ENCODE results near the gene KDM4B. TPM values are rescaled to one million over a fixed set of nuclear protein-coding genes. Genes with fewer than 3 reads are reported as not detected.

KDM4B gene
- total RNA-seq, 1 experiment from 2014 or later = 35.9 TPM

DNA sequence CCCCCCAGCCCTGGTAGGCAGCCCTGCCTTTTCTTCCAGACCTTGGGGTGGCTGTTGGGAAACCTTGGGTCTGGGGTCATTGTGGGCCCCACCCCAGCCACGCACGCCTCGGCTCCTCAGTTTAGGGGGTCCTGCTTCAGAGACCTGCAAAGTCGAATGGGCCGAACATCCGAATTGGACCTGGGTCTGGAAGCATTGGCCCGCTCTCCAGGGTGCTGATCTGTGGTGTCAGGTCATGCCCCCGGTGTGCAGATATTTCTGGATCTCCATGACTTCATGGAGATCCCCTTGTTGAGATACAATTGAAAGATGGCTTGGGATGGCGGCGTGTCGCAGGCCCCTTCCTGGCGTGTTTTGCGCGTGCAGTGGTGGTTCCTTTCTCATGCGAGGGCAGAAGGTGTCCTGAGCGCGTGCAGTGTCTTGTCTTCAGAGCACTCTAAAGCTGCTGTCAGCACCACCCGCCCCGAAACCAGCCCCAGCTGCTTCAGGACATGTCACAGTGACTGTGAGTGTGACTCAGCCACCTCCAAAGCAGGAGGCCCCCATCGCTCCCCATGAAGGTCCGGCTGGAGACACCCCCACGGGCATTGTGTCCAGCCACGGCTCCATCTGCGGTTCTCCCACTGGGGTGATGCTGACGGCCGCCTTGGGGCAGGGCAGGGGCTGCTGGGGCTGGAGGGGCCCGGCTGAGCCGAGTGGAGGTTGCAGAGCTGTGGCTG is 112.7 kb downstream of the KDM4B start:
- Histone ChIP-seq H3K9ac (ENCODE audit: low read length) (no peak overlapping the region), H3K9me3 (ENCODE audit: control insufficient read depth in 1 of 2, insufficient read depth in 1 of 2, low read depth in 1 of 2, low read length in 2 of 2) (no peaks in the 10 kb centered on the region), H4K20me1 (ENCODE audit: insufficient read depth) (no peaks in the 10 kb centered on the region), H3K27ac (ENCODE audit: low read depth, low read length) (no peak overlapping the region), H3K79me2 (ENCODE audit: insufficient read depth, low read length) (no peaks in the 10 kb centered on the region), H3K4me3 (replicated peaks in 1 of 2; ENCODE audit: low read depth in 1 of 2, low read length in 2 of 2) (no peak overlapping the region), H3K4me1 (ENCODE audit: control insufficient read depth in 1 of 2, insufficient read depth in 2 of 2, low read length in 2 of 2) (no peaks in the 10 kb centered on the region), H3K9me2 (ENCODE audit: insufficient read depth) (no peaks in the 10 kb centered on the region), H2AFZ (ENCODE audit: low read depth, low read length, poor library complexity, severe bottlenecking) (no peak overlapping the region), H3K4me2 (ENCODE audit: low read length) (no peak overlapping the region), H3K36me3 (ENCODE audit: control insufficient read depth in 1 of 2, insufficient read depth in 2 of 2, low read length in 2 of 2) (peaks cover 0 to 7% of the 10 kb centered on the region in 2 experiments; a peak in 2 of 4 replicates), H3K27me3 (ENCODE audit: insufficient read depth, low read length) (no peaks in the 10 kb centered on the region)
- CTCF ChIA-PET = no interaction called here
- no TSS peak for BruUV-seq (replicated peaks)
- ATAC-seq (no peak), DNase-seq (ENCODE audit: low read depth, low spot score) (no peak)
- RAD21 ChIA-PET (ENCODE audit: low non-redundant PET in 1 of 2, low total read pairs in 2 of 2, uncharacterized antibody in 2 of 2, unreplicated experiment in 2 of 2) = no interaction called here
- TF ChIP-seq ZBTB33 (IDR thresholded peaks at IDR 0.05; ENCODE audit: extremely low read depth, insufficient replicate concordance, low read length) = no peak
- TF ChIP-seq, protein P1, sequence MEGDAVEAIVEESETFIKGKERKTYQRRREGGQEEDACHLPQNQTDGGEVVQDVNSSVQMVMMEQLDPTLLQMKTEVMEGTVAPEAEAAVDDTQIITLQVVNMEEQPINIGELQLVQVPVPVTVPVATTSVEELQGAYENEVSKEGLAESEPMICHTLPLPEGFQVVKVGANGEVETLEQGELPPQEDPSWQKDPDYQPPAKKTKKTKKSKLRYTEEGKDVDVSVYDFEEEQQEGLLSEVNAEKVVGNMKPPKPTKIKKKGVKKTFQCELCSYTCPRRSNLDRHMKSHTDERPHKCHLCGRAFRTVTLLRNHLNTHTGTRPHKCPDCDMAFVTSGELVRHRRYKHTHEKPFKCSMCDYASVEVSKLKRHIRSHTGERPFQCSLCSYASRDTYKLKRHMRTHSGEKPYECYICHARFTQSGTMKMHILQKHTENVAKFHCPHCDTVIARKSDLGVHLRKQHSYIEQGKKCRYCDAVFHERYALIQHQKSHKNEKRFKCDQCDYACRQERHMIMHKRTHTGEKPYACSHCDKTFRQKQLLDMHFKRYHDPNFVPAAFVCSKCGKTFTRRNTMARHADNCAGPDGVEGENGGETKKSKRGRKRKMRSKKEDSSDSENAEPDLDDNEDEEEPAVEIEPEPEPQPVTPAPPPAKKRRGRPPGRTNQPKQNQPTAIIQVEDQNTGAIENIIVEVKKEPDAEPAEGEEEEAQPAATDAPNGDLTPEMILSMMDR (IDR thresholded peaks at IDR 0.05 in 2 of 3, conservative IDR thresholded peaks at IDR 0.05 in 1 of 3; ENCODE audit: borderline replicate concordance in 1 of 3, insufficient read depth in 1 of 3, low read depth in 2 of 3, low read length in 2 of 3) = no peak
- no peak for TF ChIP-seq EGR1 (IDR thresholded peaks at IDR 0.05; ENCODE audit: low read depth)
- TF ChIP-seq MAX (IDR thresholded peaks at IDR 0.05) = no peak
- TF ChIP-seq RAD21 (IDR thresholded peaks at IDR 0.05; ENCODE audit: low read depth) = no peak
- TF ChIP-seq POLR2AphosphoS5 (IDR thresholded peaks at IDR 0.05; ENCODE audit: low read depth, low read length) = no peak
- no peak for TF ChIP-seq ELF1 (IDR thresholded peaks at IDR 0.05; ENCODE audit: borderline replicate concordance, low read depth)
- intact Hi-C loops (cut with micrococcal nuclease) = no loop called here
- POLR2A ChIA-PET = no interaction called here

Data from HCT116 (cell line).